GM10266 (cell line): ENCODE data around the gene PVALEF.

Experiments
- DNase-seq: peaks from one replicate; pipeline ENCODE4 v3.0.0; 2012; ENCODE audit errors: extremely low spot score
- CTCF ChIP-seq: IDR thresholded peaks from 2 replicates; pipeline ENCODE4 v1.5.1; 2012; ENCODE audit warnings: mild to moderate bottlenecking, low read depth; ENCODE audit not compliant: control insufficient read depth, insufficient read depth; ENCODE audit errors: missing control alignments

PVALEF gene

GRCh38 chr17:81156866-81157805 lies 8.2 kb upstream of the PVALEF start:
- TF ChIP-seq CTCF = no peak

GRCh38 chr17:81157848-81158687 lies 7.2 kb upstream of the PVALEF start:
- no peak for TF ChIP-seq CTCF

More at GRCh38 chr17:81156866-81157805, 8.2 kb upstream of the PVALEF start:
- DNase-seq = no peak

GRCh38 chr17:81158688-81159590 lies 6.4 kb upstream of the PVALEF start:
- TF ChIP-seq CTCF = no peak
- no peak for DNase-seq

More at GRCh38 chr17:81157848-81158687, 7.2 kb upstream of the PVALEF start:
- DNase-seq = no peak

- no peak for TF ChIP-seq CTCF
- no peak for DNase-seq
Measured at GRCh38 chr17:81159611-81160265, 5.6 kb upstream of the PVALEF start.

- DNase-seq = no peak
- no peak for TF ChIP-seq CTCF
Measured at GRCh38 chr17:81160306-81160705, 5.0 kb upstream of the PVALEF start.

GRCh38 chr17:81160747-81161453 lies 4.4 kb upstream of the PVALEF start:
- no peak for TF ChIP-seq CTCF
- no peak for DNase-seq
